Trophoblast cell (in vitro differentiated cells and primary cell): Measurements from ENCODE around the gene OR14A2.
"Not testable (repeated sequence)": the region's sequence is repeated elsewhere in the genome, so short reads cannot be mapped to it uniquely, and the experiment has no call there.

ENCODE experiments used
- DNase-seq, 2 donors: peaks; one replicate each; pipeline ENCODE4 v3.0.0-alpha.2; 2016
- H2AFZ ChIP-seq: 2 replicates; pipeline ENCODE4 v1.6.1; 2013; ENCODE audit warnings: low read length, moderate library complexity, mild to moderate bottlenecking; ENCODE audit not compliant: insufficient read depth, poor library complexity
- H2AK5ac ChIP-seq: 2 replicates; pipeline ENCODE4 v1.6.1; 2013; ENCODE audit warnings: mild to moderate bottlenecking, low read length
- H2BK120ac ChIP-seq: 2 replicates; pipeline ENCODE4 v1.6.1; 2013; ENCODE audit warnings: low read length, mild to moderate bottlenecking, moderate library complexity; ENCODE audit not compliant: insufficient read depth, poor library complexity
- H2BK12ac ChIP-seq: 2 replicates; pipeline ENCODE4 v1.6.1; 2013; ENCODE audit warnings: mild to moderate bottlenecking, low read length, moderate library complexity
- H2BK5ac ChIP-seq: 2 replicates; pipeline ENCODE4 v1.6.1; 2013; ENCODE audit warnings: low read length, low read depth, moderate library complexity, mild to moderate bottlenecking; ENCODE audit not compliant: poor library complexity
- H3K14ac ChIP-seq: 2 replicates; pipeline ENCODE4 v1.6.1; 2013; ENCODE audit warnings: mild to moderate bottlenecking, low read length
- H3K18ac ChIP-seq: 2 replicates; pipeline ENCODE4 v1.6.1; 2013; ENCODE audit warnings: mild to moderate bottlenecking, low read length
- H3K23ac ChIP-seq: 2 replicates; pipeline ENCODE4 v1.6.1; 2013; ENCODE audit warnings: low read length
- H3K27ac ChIP-seq: 2 replicates; pipeline ENCODE4 v1.5.1; 2013; ENCODE audit warnings: low read depth, mild to moderate bottlenecking, inconsistent platforms, low read length, moderate library complexity
- H3K27me3 ChIP-seq: 2 replicates; pipeline ENCODE4 v1.6.1; 2013; ENCODE audit warnings: inconsistent platforms, mild to moderate bottlenecking, low read length, moderate library complexity; ENCODE audit not compliant: insufficient read depth
- H3K36me3 ChIP-seq, 2 experiments: 1 replicate in 1 of 2; 2 replicates in 1 of 2; pipeline ENCODE4 v1.6.1; 2013; ENCODE audit warnings: low read length in 2 of 2, mild to moderate bottlenecking in 2 of 2, moderate library complexity in 1 of 2; ENCODE audit not compliant: insufficient read depth in 2 of 2, control insufficient read depth in 1 of 2
- H3K4ac ChIP-seq: 2 replicates; pipeline ENCODE4 v1.6.1; 2013; ENCODE audit warnings: low read depth, mild to moderate bottlenecking, low read length, moderate library complexity
- H3K4me1 ChIP-seq, 2 experiments: 1 replicate in 1 of 2; 2 replicates in 1 of 2; pipeline ENCODE4 v1.6.1; 2013; ENCODE audit warnings: low read length in 2 of 2, mild to moderate bottlenecking in 2 of 2, moderate library complexity in 1 of 2; ENCODE audit not compliant: insufficient read depth in 2 of 2, control insufficient read depth in 1 of 2
- H3K4me2 ChIP-seq: 2 replicates; pipeline ENCODE4 v1.6.1; 2013; ENCODE audit warnings: inconsistent platforms, mild to moderate bottlenecking, low read length, moderate library complexity
- H3K4me3 ChIP-seq: 2 replicates; pipeline ENCODE4 v1.5.1; 2013; ENCODE audit warnings: mild to moderate bottlenecking, low read depth, low read length, inconsistent platforms
- H3K79me1 ChIP-seq: one replicate; pipeline ENCODE4 v1.6.1; 2013; ENCODE audit warnings: low read length
- H3K79me2 ChIP-seq: 2 replicates; pipeline ENCODE4 v1.6.1; 2013; ENCODE audit warnings: low read length, mild to moderate bottlenecking; ENCODE audit not compliant: control insufficient read depth, insufficient read depth, poor library complexity
- H3K9ac ChIP-seq: 2 replicates; pipeline ENCODE4 v1.6.1; 2013; ENCODE audit warnings: mild to moderate bottlenecking, low read length
- H3K9me3 ChIP-seq: 2 replicates; pipeline ENCODE4 v1.6.1; 2013; ENCODE audit warnings: low read depth, mild to moderate bottlenecking, control low read depth, inconsistent platforms, low read length; ENCODE audit not compliant: insufficient read depth
- H4K12ac ChIP-seq: 2 replicates; pipeline ENCODE4 v1.6.1; 2013; ENCODE audit warnings: low read depth, mild to moderate bottlenecking, low read length, moderate library complexity
- H4K8ac ChIP-seq: 2 replicates; pipeline ENCODE4 v1.6.1; 2013; ENCODE audit warnings: low read depth, mild to moderate bottlenecking, low read length, moderate library complexity
- H4K91ac ChIP-seq: one replicate; pipeline ENCODE4 v1.6.1; 2013; ENCODE audit warnings: low read depth, mild to moderate bottlenecking, low read length, moderate library complexity
- WGBS: extraction: QIAGEN DNeasy Blood & Tissue Kit; methylation state at CpG from one replicate; pipeline ENCODE4 v1.1.7; 2013; ENCODE audit warnings: missing lambda C conversion rate; ENCODE audit not compliant: insufficient read length, insufficient coverage; ENCODE audit errors: extremely low coverage; 5-methylcytosine and 5-hydroxymethylcytosine counted together

The OR14A2 gene

DNA sequence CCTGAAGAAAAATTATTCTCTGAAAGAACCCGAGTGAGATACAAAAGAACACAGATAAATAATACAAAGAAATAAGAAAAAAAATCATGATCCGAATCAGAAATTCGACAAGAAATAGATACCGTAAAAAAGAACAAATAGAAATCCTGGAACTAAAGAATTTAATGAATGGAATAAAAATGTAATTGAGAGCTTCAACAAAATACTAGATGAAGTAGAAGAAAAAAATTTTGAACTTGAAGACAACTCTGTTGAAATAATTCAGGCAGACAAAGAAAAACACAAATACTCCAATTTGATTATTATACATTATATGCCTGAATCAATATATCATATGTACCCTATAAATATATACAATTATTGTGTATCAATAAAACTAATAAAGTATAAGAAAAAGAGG, 26.7 kb downstream of the OR14A2 start:
- H3K18ac ChIP-seq = no peak overlapping the region
- H3K4ac ChIP-seq = no peak overlapping the region
- H4K8ac ChIP-seq = no peak overlapping the region
- DNase-seq = no peak
- H3K79me1 ChIP-seq = no peaks in the 10 kb centered on the region
- H3K4me2 ChIP-seq = no peak overlapping the region
- no peak overlapping the region for H3K23ac ChIP-seq
- H4K91ac ChIP-seq = no peak overlapping the region
- no peak overlapping the region for H2AFZ ChIP-seq
- no peaks in the 10 kb centered on the region for H3K4me1 ChIP-seq
- no peaks in the 10 kb centered on the region for H3K36me3 ChIP-seq
- H2BK120ac ChIP-seq = no peak overlapping the region
- no peak overlapping the region for H2BK5ac ChIP-seq
- H4K12ac ChIP-seq = no peak overlapping the region
- H3K9ac ChIP-seq = no peak overlapping the region
- no peaks in the 10 kb centered on the region for H3K27me3 ChIP-seq
- H2BK12ac ChIP-seq = no peak overlapping the region
- no peak overlapping the region for H3K4me3 ChIP-seq
- no peaks in the 10 kb centered on the region for H3K9me3 ChIP-seq
- no CpG with 5 or more reads among the region's 4 CpGs for WGBS
- H3K79me2 ChIP-seq = no peaks in the 10 kb centered on the region
- no peak overlapping the region for H2AK5ac ChIP-seq
- H3K14ac ChIP-seq = no peak overlapping the region
- no peak overlapping the region for H3K27ac ChIP-seq

DNA sequence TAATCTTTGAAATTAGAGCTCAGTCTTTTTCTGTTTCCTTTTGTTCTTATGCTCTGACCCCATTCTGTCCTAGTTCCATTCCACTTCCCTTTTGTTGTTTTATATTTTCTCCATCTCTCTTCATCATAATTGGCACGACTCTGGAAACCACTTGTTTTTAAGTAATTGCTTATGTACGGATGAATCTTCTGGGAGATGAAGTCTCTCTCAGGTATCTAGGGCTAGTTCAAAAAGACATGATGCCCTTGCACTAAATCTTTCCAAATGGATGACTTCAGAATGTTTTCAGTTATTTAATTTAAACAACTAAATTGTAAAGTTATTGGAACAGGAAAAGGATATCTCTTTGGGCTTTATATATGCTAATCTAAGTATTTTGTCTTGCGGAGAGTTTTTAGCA, 31.4 kb downstream of the OR14A2 start, which contains the start of gene OR6F1:
Gene OR6F1, minus strand, starts transcription at position 101 of the 400 bp plus-strand sequence. CDS start 3,891 bp downstream, outside the sequence.
- Histone ChIP-seq H2AK5ac (no peak within 1 kb of the TSS), H2BK120ac (no peak within 1 kb of the TSS), H4K91ac (no peak within 1 kb of the TSS), H3K4me2 (no peak within 1 kb of the TSS), H2AFZ (no peak within 1 kb of the TSS), H2BK5ac (no peak within 1 kb of the TSS), H4K12ac (no peak within 1 kb of the TSS), H3K14ac (no peak within 1 kb of the TSS), H3K79me2 (no peaks in the 10 kb centered on the region), H3K36me3 (no peaks in the 10 kb centered on the region), H3K18ac (no peak within 1 kb of the TSS), H3K9me3 (peaks cover 3% of the 10 kb centered on the region), H2BK12ac (no peak within 1 kb of the TSS), H3K4me3 (no peak within 1 kb of the TSS), H3K79me1 (no peaks in the 10 kb centered on the region), H3K27ac (no peak within 1 kb of the TSS), H4K8ac (no peak within 1 kb of the TSS), H3K27me3 (no peaks in the 10 kb centered on the region), H3K4ac (no peak within 1 kb of the TSS), H3K9ac (no peak within 1 kb of the TSS), H3K23ac (no peak within 1 kb of the TSS), H3K4me1 (no peaks in the 10 kb centered on the region)
- WGBS = no CpG with 5 or more reads among the region's 3 CpGs
- DNase-seq = no peak

DNA sequence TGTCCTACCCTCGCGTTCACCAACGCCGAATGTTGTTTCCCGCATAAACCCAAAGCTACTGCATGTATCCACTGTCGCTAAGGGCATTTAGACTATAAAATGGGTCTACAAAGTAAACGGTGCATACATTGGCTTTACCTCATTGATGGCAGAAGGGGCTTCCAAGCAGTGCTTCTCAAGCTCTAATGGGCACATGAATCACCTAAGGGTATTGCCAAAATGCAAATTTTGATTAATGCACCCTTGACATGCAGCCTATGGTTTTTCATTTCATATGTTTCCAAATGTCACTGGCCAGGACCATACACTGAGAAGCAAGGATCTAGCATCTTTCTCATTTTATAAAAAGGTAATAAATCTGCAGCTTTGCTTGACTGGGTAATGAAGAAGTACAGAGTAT, 34.2 kb downstream of the OR14A2 start:
- H3K79me1 ChIP-seq = no peaks in the 10 kb centered on the region
- H3K27ac ChIP-seq = no peak overlapping the region
- no peak overlapping the region for H2AFZ ChIP-seq
- no peaks in the 10 kb centered on the region for H3K79me2 ChIP-seq
- H4K8ac ChIP-seq = no peak overlapping the region
- no CpG with 5 or more reads among the region's 7 CpGs for WGBS
- no peak overlapping the region for H2BK120ac ChIP-seq
- H3K4ac ChIP-seq = no peak overlapping the region
- H4K12ac ChIP-seq = no peak overlapping the region
- no peak overlapping the region for H3K4me3 ChIP-seq
- H2BK12ac ChIP-seq = no peak overlapping the region
- no peak overlapping the region for H2BK5ac ChIP-seq
- no peak overlapping the region for H3K14ac ChIP-seq
- no peak for DNase-seq
- H3K9ac ChIP-seq = no peak overlapping the region
- no peak overlapping the region for H2AK5ac ChIP-seq
- no peak overlapping the region for H4K91ac ChIP-seq
- no peak overlapping the region for H3K4me2 ChIP-seq
- no peaks in the 10 kb centered on the region for H3K27me3 ChIP-seq
- H3K23ac ChIP-seq = no peak overlapping the region
- H3K4me1 ChIP-seq = no peaks in the 10 kb centered on the region
- no peak overlapping the region for H3K18ac ChIP-seq
- no peaks in the 10 kb centered on the region for H3K36me3 ChIP-seq
- peaks cover 3% of the 10 kb centered on the region for H3K9me3 ChIP-seq

DNA sequence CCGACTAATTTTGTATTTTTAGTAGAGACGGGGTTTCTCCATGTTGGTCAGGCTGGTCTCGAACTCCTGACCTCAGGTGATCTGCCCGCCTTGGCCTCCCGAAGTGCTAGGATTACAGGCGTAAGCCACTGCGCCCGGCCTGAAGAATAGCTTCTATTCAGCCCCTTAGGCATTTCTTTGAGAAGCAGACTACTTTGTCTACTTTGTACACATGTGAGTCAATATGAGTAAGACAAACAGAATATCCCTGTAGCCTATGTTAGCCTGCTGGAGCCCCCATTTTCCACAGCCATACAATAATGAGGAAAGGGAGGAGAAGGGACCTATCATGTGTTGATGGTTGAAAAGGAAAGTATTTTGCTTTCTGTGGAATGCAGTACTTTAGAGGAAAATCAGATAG, 37.3 kb downstream of the OR14A2 start:
- H3K79me1 ChIP-seq, H2AK5ac ChIP-seq, H3K4ac ChIP-seq, H2BK5ac ChIP-seq, H4K8ac ChIP-seq, H3K4me1 ChIP-seq, H3K4me2 ChIP-seq, H2BK12ac ChIP-seq, H3K9me3 ChIP-seq, H3K18ac ChIP-seq, H4K12ac ChIP-seq, H3K27me3 ChIP-seq, H3K27ac ChIP-seq, H3K9ac ChIP-seq, DNase-seq, H4K91ac ChIP-seq, H2BK120ac ChIP-seq, H3K36me3 ChIP-seq, H3K23ac ChIP-seq, H3K4me3 ChIP-seq, H2AFZ ChIP-seq, H3K14ac ChIP-seq, H3K79me2 ChIP-seq: not testable (repeated sequence)
- WGBS = no CpG with 5 or more reads among the region's 8 CpGs
